SH-SY5Y (cell line): ENCODE data around the gene TRIP13.

ENCODE experiments used
- GATA2 ChIP-seq: IDR thresholded peaks from 2 replicates; pipeline ENCODE4 v1.6.1; 2011; ENCODE audit warnings: mild to moderate bottlenecking, low read depth, low read length
- GATA3 ChIP-seq: IDR thresholded peaks from 2 replicates; pipeline ENCODE4 v1.6.1; 2011; ENCODE audit warnings: low read depth, mild to moderate bottlenecking, low read length, moderate library complexity

GRCh38 chr5:893711-894110 lies 1.0 kb downstream of the TRIP13 start:
- no peak for TF ChIP-seq GATA2
- TF ChIP-seq GATA3, result no peak
